Measurements from ENCODE around the gene RABGGTB.
"Not testable (repeated sequence)": the region's sequence is repeated elsewhere in the genome, so short reads cannot be mapped to it uniquely, and the experiment has no call there.

Gene RABGGTB

GRCh38 chr1:75797273-75797588 lies 11.2 kb downstream of the RABGGTB start:
- no peaks in the 10 kb centered on the region for H3K9me3 ChIP-seq (ENCODE audit: insufficient read depth, low read depth, low read length)
- H3F3A ChIP-seq (ENCODE audit: low read depth), result no peaks in the 10 kb centered on the region
- H3K4me1 ChIP-seq (ENCODE audit: insufficient read depth, low read length, poor library complexity, severe bottlenecking), result peaks cover 20% of the 10 kb centered on the region
- H3K9ac ChIP-seq (ENCODE audit: low read depth, low read length, poor library complexity, severe bottlenecking), result no peak overlapping the region
- H3K27me3 ChIP-seq (ENCODE audit: insufficient read depth, low read length, poor library complexity, severe bottlenecking), result no peaks in the 10 kb centered on the region
- TF ChIP-seq EZH2phosphoT487 (IDR thresholded peaks at IDR 0.05; ENCODE audit: borderline replicate concordance), result no peak
- TF ChIP-seq, protein P1, sequence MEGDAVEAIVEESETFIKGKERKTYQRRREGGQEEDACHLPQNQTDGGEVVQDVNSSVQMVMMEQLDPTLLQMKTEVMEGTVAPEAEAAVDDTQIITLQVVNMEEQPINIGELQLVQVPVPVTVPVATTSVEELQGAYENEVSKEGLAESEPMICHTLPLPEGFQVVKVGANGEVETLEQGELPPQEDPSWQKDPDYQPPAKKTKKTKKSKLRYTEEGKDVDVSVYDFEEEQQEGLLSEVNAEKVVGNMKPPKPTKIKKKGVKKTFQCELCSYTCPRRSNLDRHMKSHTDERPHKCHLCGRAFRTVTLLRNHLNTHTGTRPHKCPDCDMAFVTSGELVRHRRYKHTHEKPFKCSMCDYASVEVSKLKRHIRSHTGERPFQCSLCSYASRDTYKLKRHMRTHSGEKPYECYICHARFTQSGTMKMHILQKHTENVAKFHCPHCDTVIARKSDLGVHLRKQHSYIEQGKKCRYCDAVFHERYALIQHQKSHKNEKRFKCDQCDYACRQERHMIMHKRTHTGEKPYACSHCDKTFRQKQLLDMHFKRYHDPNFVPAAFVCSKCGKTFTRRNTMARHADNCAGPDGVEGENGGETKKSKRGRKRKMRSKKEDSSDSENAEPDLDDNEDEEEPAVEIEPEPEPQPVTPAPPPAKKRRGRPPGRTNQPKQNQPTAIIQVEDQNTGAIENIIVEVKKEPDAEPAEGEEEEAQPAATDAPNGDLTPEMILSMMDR (conservative IDR thresholded peaks at IDR 0.05; ENCODE audit: low read length), result no peak
- no peak overlapping the region for H3K4me2 ChIP-seq (ENCODE audit: low read depth, low read length, poor library complexity, severe bottlenecking)
- H3K79me2 ChIP-seq (ENCODE audit: insufficient read depth, low read length), result peaks cover 20% of the 10 kb centered on the region
- no peaks in the 10 kb centered on the region for H3K9me2 ChIP-seq (replicated peaks; ENCODE audit: low read depth, low read length)
- no peak overlapping the region for H3K4me3 ChIP-seq (ENCODE audit: low read length, poor library complexity, severe bottlenecking)
- H4K20me1 ChIP-seq (ENCODE audit: insufficient read depth, low read length, poor library complexity, severe bottlenecking), result peaks cover 30% of the 10 kb centered on the region
- peaks cover 40% of the 10 kb centered on the region; the same call in 1 of the 2 replicates for H3K36me3 ChIP-seq (ENCODE audit: insufficient read depth, low read length)
- H2AFZ ChIP-seq (ENCODE audit: low read length), result no peak overlapping the region

- TF ChIP-seq EZH2phosphoT487 (IDR thresholded peaks at IDR 0.05; ENCODE audit: borderline replicate concordance), result no peak
- TF ChIP-seq, protein P1 (conservative IDR thresholded peaks at IDR 0.05; ENCODE audit: low read length), result no peak
- Histone ChIP-seq H3K9me2 (replicated peaks; ENCODE audit: low read depth, low read length) (no peaks in the 10 kb centered on the region), H3K4me3 (ENCODE audit: low read length, poor library complexity, severe bottlenecking) (no peak overlapping the region), H3K9me3 (ENCODE audit: insufficient read depth, low read depth, low read length) (no peaks in the 10 kb centered on the region), H3K4me1 (ENCODE audit: insufficient read depth, low read length, poor library complexity, severe bottlenecking) (peaks cover 16% of the 10 kb centered on the region), H3F3A (ENCODE audit: low read depth) (no peaks in the 10 kb centered on the region), H2AFZ (ENCODE audit: low read length) (no peak overlapping the region), H3K4me2 (ENCODE audit: low read depth, low read length, poor library complexity, severe bottlenecking) (no peak overlapping the region), H3K9ac (ENCODE audit: low read depth, low read length, poor library complexity, severe bottlenecking) (no peak overlapping the region), H3K27me3 (ENCODE audit: insufficient read depth, low read length, poor library complexity, severe bottlenecking) (no peaks in the 10 kb centered on the region), H4K20me1 (ENCODE audit: insufficient read depth, low read length, poor library complexity, severe bottlenecking) (peaks cover 25% of the 10 kb centered on the region), H3K36me3 (ENCODE audit: insufficient read depth, low read length) (peaks cover 35% of the 10 kb centered on the region; the same call in 1 of the 2 replicates), H3K79me2 (ENCODE audit: insufficient read depth, low read length) (peaks cover 16% of the 10 kb centered on the region; the same call in 1 of the 2 replicates)
These were observed 11.7 kb downstream of the RABGGTB start for GRCh38 chr1:75797606-75798216.

DNA sequence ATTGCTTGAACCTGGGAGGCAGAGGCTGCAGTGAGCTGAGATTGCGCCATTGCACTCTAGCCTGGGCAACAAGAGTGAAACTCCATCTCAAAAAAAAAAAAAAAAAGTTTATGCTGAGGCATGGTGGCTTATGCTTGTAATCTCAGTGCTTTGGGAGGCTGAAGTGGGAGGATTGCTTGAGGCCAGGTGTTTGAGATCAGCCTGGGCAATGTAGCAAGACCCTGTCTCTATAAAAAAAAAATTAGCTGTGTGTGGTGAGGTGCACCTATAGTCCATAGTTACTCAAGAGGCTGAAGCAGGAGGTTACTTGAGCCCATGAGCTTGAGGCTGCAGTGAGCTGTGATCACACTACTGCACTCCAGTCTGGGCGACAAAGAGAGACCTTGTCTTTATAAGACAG lies 15.4 kb downstream of the RABGGTB start:
- H3K9me2 ChIP-seq (replicated peaks; ENCODE audit: low read depth, low read length); H3K9me3 ChIP-seq (ENCODE audit: insufficient read depth, low read depth, low read length); H3K79me2 ChIP-seq (ENCODE audit: insufficient read depth, low read length); H3K36me3 ChIP-seq (ENCODE audit: insufficient read depth, low read length); H2AFZ ChIP-seq (ENCODE audit: low read length); H3F3A ChIP-seq (ENCODE audit: low read depth); H3K4me2 ChIP-seq (ENCODE audit: low read depth, low read length, poor library complexity, severe bottlenecking); H3K9ac ChIP-seq (ENCODE audit: low read depth, low read length, poor library complexity, severe bottlenecking); H4K20me1 ChIP-seq (ENCODE audit: insufficient read depth, low read length, poor library complexity, severe bottlenecking); H3K4me1 ChIP-seq (ENCODE audit: insufficient read depth, low read length, poor library complexity, severe bottlenecking); H3K27me3 ChIP-seq (ENCODE audit: insufficient read depth, low read length, poor library complexity, severe bottlenecking); H3K4me3 ChIP-seq (ENCODE audit: low read length, poor library complexity, severe bottlenecking): not testable (repeated sequence)

DNA sequence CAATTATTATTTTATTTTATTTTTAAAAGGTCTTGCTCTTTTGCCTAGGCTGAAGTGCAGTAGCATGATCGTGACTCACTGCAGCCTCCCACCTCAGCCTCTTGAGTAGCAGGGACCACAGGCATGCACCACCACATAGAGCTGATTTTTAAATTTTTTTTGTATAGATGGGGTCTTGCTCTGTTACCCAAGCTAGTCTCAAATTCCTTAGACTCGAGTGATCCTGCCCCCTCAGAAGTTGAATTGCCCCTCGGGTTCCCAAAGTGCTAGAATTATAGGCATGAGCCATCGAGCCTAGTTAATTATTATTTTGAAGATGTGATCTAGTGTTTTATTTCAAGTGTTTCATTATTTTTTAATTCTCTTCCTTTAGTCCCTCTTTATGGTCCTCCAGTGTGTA lies 22.9 kb downstream of the RABGGTB start:
- H3K9me3 ChIP-seq (ENCODE audit: insufficient read depth, low read depth, low read length), result no peaks in the 10 kb centered on the region
- H3K79me2 ChIP-seq (ENCODE audit: insufficient read depth, low read length), result no peaks in the 10 kb centered on the region
- H3K9me2 ChIP-seq (replicated peaks; ENCODE audit: low read depth, low read length), result no peaks in the 10 kb centered on the region
- no peak overlapping the region for H3K4me3 ChIP-seq (ENCODE audit: low read length, poor library complexity, severe bottlenecking)
- no peaks in the 10 kb centered on the region for H3K36me3 ChIP-seq (ENCODE audit: insufficient read depth, low read length)
- H3K4me2 ChIP-seq (ENCODE audit: low read depth, low read length, poor library complexity, severe bottlenecking), result no peak overlapping the region
- no peak for TF ChIP-seq EZH2phosphoT487 (IDR thresholded peaks at IDR 0.05; ENCODE audit: borderline replicate concordance)
- TF ChIP-seq, protein P1 (conservative IDR thresholded peaks at IDR 0.05; ENCODE audit: low read length), result no peak
- no peaks in the 10 kb centered on the region for H3K27me3 ChIP-seq (ENCODE audit: insufficient read depth, low read length, poor library complexity, severe bottlenecking)
- H4K20me1 ChIP-seq (ENCODE audit: insufficient read depth, low read length, poor library complexity, severe bottlenecking), result no peaks in the 10 kb centered on the region
- H3K9ac ChIP-seq (ENCODE audit: low read depth, low read length, poor library complexity, severe bottlenecking), result no peak overlapping the region
- H3K4me1 ChIP-seq (ENCODE audit: insufficient read depth, low read length, poor library complexity, severe bottlenecking), result no peaks in the 10 kb centered on the region
- H3F3A ChIP-seq (ENCODE audit: low read depth), result no peaks in the 10 kb centered on the region
- no peak overlapping the region for H2AFZ ChIP-seq (ENCODE audit: low read length)

- H2AFZ ChIP-seq (ENCODE audit: low read length); H3K9ac ChIP-seq (ENCODE audit: low read depth, low read length, poor library complexity, severe bottlenecking); H3K4me2 ChIP-seq (ENCODE audit: low read depth, low read length, poor library complexity, severe bottlenecking); H3F3A ChIP-seq (ENCODE audit: low read depth); H3K9me2 ChIP-seq (replicated peaks; ENCODE audit: low read depth, low read length); H3K27me3 ChIP-seq (ENCODE audit: insufficient read depth, low read length, poor library complexity, severe bottlenecking); H3K4me1 ChIP-seq (ENCODE audit: insufficient read depth, low read length, poor library complexity, severe bottlenecking); H3K9me3 ChIP-seq (ENCODE audit: insufficient read depth, low read depth, low read length); H4K20me1 ChIP-seq (ENCODE audit: insufficient read depth, low read length, poor library complexity, severe bottlenecking); H3K36me3 ChIP-seq (ENCODE audit: insufficient read depth, low read length); H3K79me2 ChIP-seq (ENCODE audit: insufficient read depth, low read length); H3K4me3 ChIP-seq (ENCODE audit: low read length, poor library complexity, severe bottlenecking): not testable (repeated sequence)
These were observed 24.1 kb downstream of the RABGGTB start for GRCh38 chr1:75810113-75810512.

Data from Loucy (cell line).